Transverse colon (tissue), 4 donors: Measurements from ENCODE around the gene MEF2A. TPM values are rescaled to one million over a fixed set of nuclear protein-coding genes. Genes with fewer than 3 reads are reported as not detected.
"Not testable (repeated sequence)": the region's sequence is repeated elsewhere in the genome, so short reads cannot be mapped to it uniquely, and the experiment has no call there.

Source experiments
- DNase-seq: peaks from one replicate; pipeline ENCODE4 v3.0.0-alpha.2; 2019
- H3K27ac ChIP-seq, 4 donors: fragments of 200-600 bp; sonication (generic); 2 replicates each; pipeline ENCODE4 v1.5.1; 2016 to 2018; ENCODE audit warnings: inconsistent platforms in 4 of 4
- H3K27me3 ChIP-seq: fragments of 200-600 bp; sonication (generic); 2 replicates; pipeline ENCODE4 v1.5.1; 2017; ENCODE audit warnings: inconsistent platforms
- H3K36me3 ChIP-seq, 4 donors: fragments of 200-600 bp; sonication (generic); 2 replicates each; pipeline ENCODE4 v1.5.1; 2017 to 2019; ENCODE audit warnings: inconsistent platforms in 4 of 4
- H3K4me1 ChIP-seq, 4 donors: fragments of 200-600 bp; sonication (generic); 2 replicates each; pipeline ENCODE4 v1.5.1; 2017 to 2020; ENCODE audit warnings: inconsistent platforms in 4 of 4
- H3K4me3 ChIP-seq, 4 donors: fragments of 200-600 bp; sonication (generic); 1 replicate in 1 of 4; 2 replicates in 3 of 4; pipeline versions ENCODE4 v1.5.1 to v1.6.1; 2017 to 2019; ENCODE audit warnings: inconsistent platforms in 4 of 4
- H3K9me3 ChIP-seq, 2 donors: fragments of 200-600 bp; sonication (generic); 2 replicates each; pipeline ENCODE4 v1.5.1; 2017 to 2019; ENCODE audit warnings: inconsistent platforms in 2 of 2
- EP300 ChIP-seq: sonication (generic); formaldehyde crosslinking; IDR thresholded peaks from one replicate; pipeline ENCODE4 v1.6.1; 2017; ENCODE audit warnings: antibody characterized with exemption, low read depth
- POLR2A ChIP-seq: fragments of 450-650 bp; IDR thresholded peaks from one replicate; pipeline ENCODE4 v1.6.1; 2016; ENCODE audit warnings: antibody characterized with exemption, mild to moderate bottlenecking, moderate library complexity
- POLR2AphosphoS5 ChIP-seq, 3 donors: sonication (generic); formaldehyde crosslinking; IDR thresholded peaks; one replicate each; pipeline ENCODE4 v1.6.1; 2016; ENCODE audit warnings: antibody characterized with exemption in 3 of 3
- WGBS, 2 donors: methylation state at CpG; one replicate each; pipeline ENCODE4 v1.1.5; 2018; ENCODE audit warnings: low coverage in 1 of 2; 5-methylcytosine and 5-hydroxymethylcytosine counted together
- in situ Hi-C, 4 donors: fragments of 200-750 bp; cut with MboI; loops; one replicate each; pipeline versions ENCODE4 v1.15.0 to v1.15.1; 2017; ENCODE audit warnings: low sequenced_read_pairs in 3 of 4, low pct_ligation_motif_present in 1 of 4, low pct_unique_long_range_greater_than_20kb in 1 of 4
- intact Hi-C: fragments of 100-400 bp; cut with DNase I; formaldehyde crosslinking; loops from one replicate; pipeline ENCODE4 v1.15.1; 2023; ENCODE audit warnings: low total_unique reads
- total RNA-seq, 4 donors: library from RNA; depleted of rRNA; stranded (reverse); fragments of >200 nt; gene quantifications; one replicate each; pipeline ENCODE4 v1.1.0, GENCODE V29; 2016
- TF ChIP-seq, protein P1 (sequence below), 5 experiments: fragments of 200-600 bp in 3 of 5; fragments of 450-650 bp in 2 of 5; sonication (generic) in 3 of 5; IDR thresholded peaks; 1 replicate in 2 of 5; 2 replicates in 3 of 5; pipeline ENCODE4 v1.5.1; 2016 to 2017; ENCODE audit warnings: antibody characterized with exemption in 5 of 5, inconsistent platforms in 3 of 5, mild to moderate bottlenecking in 2 of 5, moderate library complexity in 1 of 5

Gene MEF2A
- total RNA-seq, 4 donors from 2014 or later, result 37.4 to 62.5 (median 51.8) TPM

- Histone ChIP-seq H3K27ac (peak overlapping the region in 2 of 4 donors; percentile 41 to 93), H3K4me3 (peak overlapping the region in 2 of 4 donors; percentile 5 to 97)
Measured at GRCh38 chr15:99731336-99732123, 165.7 kb downstream of the MEF2A start.

DNA sequence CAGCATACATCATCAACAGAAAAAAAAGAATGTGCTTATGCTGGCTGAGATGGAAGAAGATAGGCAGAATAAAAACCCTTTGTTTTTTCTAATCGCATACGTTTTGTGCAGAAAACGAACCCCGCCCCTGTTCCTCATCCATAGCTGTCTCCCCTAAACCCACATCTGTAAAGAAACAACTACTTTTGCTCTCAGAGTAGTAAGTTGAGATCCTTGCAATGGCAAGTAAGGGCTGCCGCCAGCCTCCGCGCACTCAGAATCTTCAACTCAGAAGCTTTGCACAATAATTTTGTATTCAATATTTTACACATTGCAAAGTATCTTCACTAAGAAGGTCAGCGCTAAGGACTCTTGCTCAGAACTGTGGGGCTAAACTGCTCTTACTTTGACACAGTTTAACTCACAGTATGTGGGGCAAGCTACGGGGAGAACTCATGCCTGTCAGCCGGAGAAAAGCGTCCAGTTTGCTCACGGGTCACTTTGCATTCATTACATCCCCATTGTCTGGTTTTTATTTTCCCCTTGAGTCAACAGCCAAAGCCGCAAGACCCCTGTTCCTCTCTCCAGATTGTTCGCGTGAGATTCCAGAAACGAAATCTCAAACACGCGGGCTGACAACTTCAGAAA, 166.5 kb downstream of the MEF2A start:
- no peaks in the 10 kb centered on the region for H3K36me3 ChIP-seq
- in situ Hi-C loops, result no loop called here
- peaks cover 0 to 35% (median 3%) of the 10 kb centered on the region in 4 donors for H3K4me1 ChIP-seq
- H3K9me3 ChIP-seq, result no peaks in the 10 kb centered on the region
- peak overlapping the region; percentile 79 to 99 (median 90) for H3K4me3 ChIP-seq
- peak overlapping the region; percentile 86 to 95 (median 94) for H3K27ac ChIP-seq
- 33 to 61% methylated on average over 8 to 18 of the region's 18 CpGs for WGBS, 2 donors
- no peak for TF ChIP-seq POLR2A
- TF ChIP-seq EP300, result no peak
- no peak for TF ChIP-seq POLR2AphosphoS5 (IDR thresholded peaks at IDR 0.05)
- TF ChIP-seq, protein P1, sequence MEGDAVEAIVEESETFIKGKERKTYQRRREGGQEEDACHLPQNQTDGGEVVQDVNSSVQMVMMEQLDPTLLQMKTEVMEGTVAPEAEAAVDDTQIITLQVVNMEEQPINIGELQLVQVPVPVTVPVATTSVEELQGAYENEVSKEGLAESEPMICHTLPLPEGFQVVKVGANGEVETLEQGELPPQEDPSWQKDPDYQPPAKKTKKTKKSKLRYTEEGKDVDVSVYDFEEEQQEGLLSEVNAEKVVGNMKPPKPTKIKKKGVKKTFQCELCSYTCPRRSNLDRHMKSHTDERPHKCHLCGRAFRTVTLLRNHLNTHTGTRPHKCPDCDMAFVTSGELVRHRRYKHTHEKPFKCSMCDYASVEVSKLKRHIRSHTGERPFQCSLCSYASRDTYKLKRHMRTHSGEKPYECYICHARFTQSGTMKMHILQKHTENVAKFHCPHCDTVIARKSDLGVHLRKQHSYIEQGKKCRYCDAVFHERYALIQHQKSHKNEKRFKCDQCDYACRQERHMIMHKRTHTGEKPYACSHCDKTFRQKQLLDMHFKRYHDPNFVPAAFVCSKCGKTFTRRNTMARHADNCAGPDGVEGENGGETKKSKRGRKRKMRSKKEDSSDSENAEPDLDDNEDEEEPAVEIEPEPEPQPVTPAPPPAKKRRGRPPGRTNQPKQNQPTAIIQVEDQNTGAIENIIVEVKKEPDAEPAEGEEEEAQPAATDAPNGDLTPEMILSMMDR (IDR thresholded peaks at IDR 0.05), result no peak
- intact Hi-C loops, result no loop called here
- no peak for DNase-seq
- no peaks in the 10 kb centered on the region for H3K27me3 ChIP-seq

More at GRCh38 chr15:99731336-99732123, 165.7 kb downstream of the MEF2A start:
- no peaks in the 10 kb centered on the region for H3K36me3 ChIP-seq
- 81 to 86% methylated on average over 7 to 26 of the region's 26 CpGs for WGBS, 2 donors
- H3K27me3 ChIP-seq, result no peaks in the 10 kb centered on the region
- intact Hi-C loops (no loop called here), in situ Hi-C loops (no loop called here)
- TF ChIP-seq POLR2AphosphoS5 (IDR thresholded peaks at IDR 0.05) (no peak), POLR2A (no peak)
- TF ChIP-seq, protein P1 (IDR thresholded peaks at IDR 0.05), result no peak
- H3K9me3 ChIP-seq, result no peaks in the 10 kb centered on the region
- peaks cover 0 to 35% (median 3%) of the 10 kb centered on the region in 4 donors for H3K4me1 ChIP-seq
- DNase-seq, result no peak

DNA sequence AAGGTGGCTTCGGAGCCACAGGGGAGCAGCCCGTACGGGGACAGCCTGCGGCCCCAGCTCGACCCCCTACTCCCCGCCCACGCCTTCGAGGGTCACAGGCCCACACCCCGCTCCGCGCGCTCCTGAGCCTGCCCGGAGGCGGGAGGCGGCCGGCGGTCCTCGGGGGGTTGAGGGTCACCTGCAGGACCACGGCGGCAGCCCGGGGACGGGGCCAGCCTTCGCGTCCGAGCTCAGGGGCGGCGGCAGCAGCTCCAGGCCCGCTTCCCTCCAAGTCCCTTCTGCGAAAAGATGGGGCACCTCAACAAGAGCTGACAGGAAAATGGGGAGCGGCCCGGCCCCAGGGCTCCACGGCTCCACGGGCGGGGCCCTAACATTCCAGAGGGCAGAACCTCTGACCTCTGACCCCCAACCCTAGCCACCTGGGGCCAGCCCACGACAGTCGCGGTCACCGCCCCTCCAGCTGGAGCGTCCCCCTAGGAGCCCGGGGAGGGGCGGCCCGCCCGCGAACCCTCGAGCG, 167.0 kb downstream of the MEF2A start:
- intact Hi-C loops (no loop called here), in situ Hi-C loops (no loop called here)
- no peaks in the 10 kb centered on the region for H3K9me3 ChIP-seq
- TF ChIP-seq, protein P1 (IDR thresholded peaks at IDR 0.05), result no peak
- TF ChIP-seq POLR2AphosphoS5 (IDR thresholded peaks at IDR 0.05) (no peak), EP300 (no peak), POLR2A (no peak)
- 5% methylated on average over 29 of the region's 46 CpGs; no CpG with 5 or more reads in 1 of the 2 donors for WGBS, 2 donors
- no peak for DNase-seq
- H3K4me1 ChIP-seq, result peaks cover 0 to 35% (median 3%) of the 10 kb centered on the region in 4 donors
- H3K36me3 ChIP-seq, result no peaks in the 10 kb centered on the region
- peak overlapping the region; percentile 79 to 99 (median 90) for H3K4me3 ChIP-seq
- H3K27ac ChIP-seq, result peak overlapping the region; percentile 86 to 95 (median 94)
- no peaks in the 10 kb centered on the region for H3K27me3 ChIP-seq

GRCh38 chr15:99733268-99734039, 167.7 kb downstream of the MEF2A start, which contains the start of gene LYSMD4:
TSS of gene LYSMD4 (minus strand) at chr15:99733437. CDS start at chr15:99731999, 1,438 bp downstream.
- Histone ChIP-seq H3K36me3 (no peaks in the 10 kb centered on the region), H3K27me3 (no peaks in the 10 kb centered on the region), H3K4me3 (peak within 1 kb of the TSS; percentile 79 to 99 (median 90)), H3K4me1 (peaks cover 0 to 35% (median 3%) of the 10 kb centered on the region in 4 donors), H3K27ac (peak within 1 kb of the TSS; percentile 86 to 95 (median 94)), H3K9me3 (no peaks in the 10 kb centered on the region)
- TF ChIP-seq, protein P1 (IDR thresholded peaks at IDR 0.05), result no peak
- TF ChIP-seq POLR2AphosphoS5 (IDR thresholded peaks at IDR 0.05) (peak; percentile 45 to 85 (median 84)), POLR2A (peak; percentile 56), EP300 (no peak)
- 19 to 80% methylated on average over 1 to 24 of the region's 69 CpGs for WGBS, 2 donors
- in situ Hi-C loops, result no loop called here
- DNase-seq, result peak; percentile 100
- intact Hi-C loops, result no loop called here

DNA sequence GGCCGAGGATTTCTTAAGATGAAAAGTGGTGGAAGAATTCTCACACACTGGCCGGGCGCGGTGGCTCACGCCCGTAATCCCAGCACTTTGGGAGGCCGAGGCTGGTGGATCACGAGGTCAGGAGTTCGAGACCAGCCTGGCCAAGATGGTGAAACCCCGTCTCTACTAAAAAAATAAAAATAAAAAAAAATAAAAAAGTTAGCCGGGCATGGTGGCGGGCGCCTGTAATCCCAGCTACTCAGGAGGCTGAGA, 168.2 kb downstream of the MEF2A start:
- H3K36me3 ChIP-seq, in situ Hi-C loops, H3K9me3 ChIP-seq, H3K27me3 ChIP-seq, intact Hi-C loops, DNase-seq: not testable (repeated sequence)
- H3K4me3 ChIP-seq, result peak overlapping the region in 3 of 4 donors; percentile 79 to 99 (median 97)
- WGBS, 2 donors, result 71 to 82% methylated on average over 4 to 13 of the region's 13 CpGs
- peaks cover 0 to 35% (median 3%) of the 10 kb centered on the region in 4 donors for H3K4me1 ChIP-seq
- peak overlapping the region; percentile 86 to 95 (median 94) for H3K27ac ChIP-seq
